HG03280 (cell line): ENCODE data around the gene COLQ.
"Not testable (repeated sequence)": the region's sequence is repeated elsewhere in the genome, so short reads cannot be mapped to it uniquely, and the experiment has no call there.

Source experiments
- ATAC-seq: cut with Tn5 transposase; IDR thresholded peaks from one replicate; pipeline ENCODE4 v1.9.1; 2021; ENCODE audit warnings: mild to moderate bottlenecking, moderate library complexity; ENCODE audit not compliant: unreplicated experiment

The COLQ gene

DNA sequence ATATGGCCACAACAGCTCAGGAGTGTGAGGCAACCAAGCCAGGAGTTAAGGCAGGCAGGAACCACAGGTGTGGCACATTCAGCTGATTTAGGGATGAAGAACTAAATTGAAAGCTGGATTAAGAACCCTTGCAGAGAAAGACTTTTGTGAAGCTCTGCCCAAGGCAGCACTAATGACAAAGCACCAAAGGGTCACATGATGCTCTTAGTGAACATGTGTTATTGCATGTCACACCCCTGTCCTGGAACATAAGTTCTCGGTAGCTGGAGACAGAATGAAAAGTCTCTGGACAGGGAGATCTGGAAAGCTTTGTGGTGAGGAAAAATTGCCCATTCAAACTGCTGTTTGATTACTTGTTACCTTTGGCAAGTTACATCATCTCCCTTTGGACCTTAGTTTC lies 90.9 kb downstream of the COLQ start:
- ATAC-seq: no peak

DNA sequence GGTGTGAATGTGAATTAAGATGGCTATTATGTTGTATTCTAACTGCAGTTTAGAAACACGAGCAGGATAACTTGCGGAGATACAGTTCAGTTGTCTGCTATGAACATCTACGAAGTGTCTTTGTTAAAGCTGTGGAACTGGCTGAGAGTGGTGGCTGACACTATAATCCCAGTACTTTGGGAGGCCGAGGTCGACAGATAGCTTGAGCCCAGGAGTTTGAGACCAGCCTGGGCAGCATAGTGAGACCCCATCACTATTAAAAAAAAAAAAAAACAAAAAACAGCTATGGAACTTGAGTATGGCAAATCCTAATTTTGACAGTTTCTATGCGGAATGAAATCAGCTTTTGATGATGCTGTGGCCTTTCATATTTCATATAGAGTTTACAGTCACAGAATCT lies 92.4 kb downstream of the COLQ start:
- ATAC-seq: no peak

DNA sequence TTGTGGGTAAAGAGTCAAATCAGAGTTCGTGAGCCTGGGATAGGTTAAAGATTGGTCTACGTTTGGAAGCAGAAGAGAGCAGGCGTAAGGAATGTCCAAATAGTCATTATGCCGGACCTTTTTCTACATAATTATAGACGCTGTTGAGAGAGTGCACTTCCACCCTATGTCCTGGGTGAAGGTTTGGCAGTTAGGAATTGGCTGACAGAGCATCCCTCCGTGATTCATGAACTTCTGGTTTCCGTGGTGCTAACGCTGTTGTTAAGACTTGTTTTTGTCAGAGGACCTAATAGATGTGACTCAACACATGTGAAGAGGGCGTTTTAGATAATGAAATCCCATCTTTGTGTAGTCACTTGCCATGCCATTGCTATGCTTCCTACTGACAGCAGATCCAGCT lies 93.0 kb downstream of the COLQ start:
- ATAC-seq: no peak

DNA sequence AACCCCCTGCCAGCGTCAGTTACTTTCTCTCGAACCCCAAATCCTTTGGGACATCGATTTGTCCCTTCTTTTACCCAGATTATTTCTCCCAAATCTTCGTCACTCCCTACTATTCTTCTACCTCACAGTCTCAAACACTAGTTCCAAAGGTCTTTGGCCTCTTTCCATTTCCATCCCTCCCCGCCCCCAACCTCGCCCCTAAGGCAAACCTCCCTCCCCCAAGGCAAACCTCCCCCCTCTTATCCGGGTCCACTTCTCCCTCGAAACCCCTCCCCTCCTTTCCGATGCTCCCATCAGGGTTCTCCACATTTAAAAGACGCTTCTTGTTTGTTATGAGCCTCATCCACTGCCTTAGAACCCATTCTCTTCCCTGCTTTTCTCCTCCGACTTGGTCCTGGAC lies 93.5 kb downstream of the COLQ start:
- no peak for ATAC-seq

DNA sequence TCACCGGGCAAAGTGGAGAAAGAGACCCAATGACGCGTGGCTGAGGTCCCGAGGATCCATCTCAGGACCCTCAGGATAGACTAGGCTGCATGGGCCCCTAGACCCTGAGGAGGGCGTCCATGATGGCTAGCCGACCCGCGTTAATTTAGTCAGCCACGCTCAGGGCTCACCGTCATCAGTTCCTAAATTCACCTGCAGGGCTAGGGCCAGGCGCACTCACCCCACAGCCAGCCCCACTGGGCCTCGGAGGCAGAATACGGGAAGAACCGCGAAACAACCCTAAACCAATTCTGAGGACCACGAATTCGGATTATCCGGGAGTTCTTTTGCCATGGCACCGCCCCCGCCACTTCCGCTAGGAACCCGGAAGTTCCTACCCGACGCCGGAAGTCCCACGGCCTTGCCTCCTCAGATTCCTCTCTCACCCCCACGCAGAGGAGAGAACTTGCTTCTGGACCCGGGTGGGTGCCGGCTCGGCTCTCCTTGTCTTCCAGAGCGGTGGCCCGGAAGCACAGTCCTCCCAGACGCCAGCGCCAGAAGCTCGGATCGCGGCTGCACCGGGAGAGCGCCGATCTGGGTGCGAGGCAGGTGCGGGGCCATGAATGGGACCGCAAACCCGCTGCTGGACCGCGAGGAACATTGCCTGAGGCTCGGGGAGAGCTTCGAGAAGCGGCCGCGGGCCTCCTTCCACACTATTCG lies 94.2 kb downstream of the COLQ start, which contains the start of the genes EAF1 and METTL6:
EAF1 (plus strand) TSS at position 417 of the 699 bp plus-strand sequence; CDS start at position 599, 182 bp downstream.
METTL6 (minus strand) TSS at position 363 of the 699 bp plus-strand sequence. CDS start 1,033 bp downstream, outside the sequence.
- peak; percentile 87 for ATAC-seq

DNA sequence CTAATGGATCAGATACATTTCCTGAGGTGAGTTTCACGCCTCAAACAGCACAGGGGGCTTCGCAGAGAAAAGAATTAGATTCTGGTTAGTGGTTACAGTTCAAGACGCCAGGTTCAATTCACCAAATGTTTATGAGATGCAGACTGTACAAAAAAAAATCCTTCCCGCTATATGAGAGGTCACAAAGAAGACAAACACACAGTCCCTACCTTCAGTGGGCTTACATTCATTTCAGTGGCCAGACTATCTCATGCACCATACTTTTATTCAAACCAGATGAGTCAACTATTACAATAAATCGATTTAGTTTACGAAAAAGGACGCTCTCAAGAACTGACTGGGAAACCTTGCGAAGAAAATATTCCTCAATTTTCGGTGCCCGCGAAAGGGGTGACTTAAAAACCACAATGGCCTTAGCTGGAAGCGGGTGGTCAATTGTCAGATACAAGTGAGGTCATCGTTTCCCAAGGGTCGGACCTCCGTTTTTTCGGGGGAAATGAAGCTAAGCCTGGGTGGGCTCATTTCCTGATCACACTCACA lies 94.9 kb downstream of the COLQ start:
- no peak for ATAC-seq

DNA sequence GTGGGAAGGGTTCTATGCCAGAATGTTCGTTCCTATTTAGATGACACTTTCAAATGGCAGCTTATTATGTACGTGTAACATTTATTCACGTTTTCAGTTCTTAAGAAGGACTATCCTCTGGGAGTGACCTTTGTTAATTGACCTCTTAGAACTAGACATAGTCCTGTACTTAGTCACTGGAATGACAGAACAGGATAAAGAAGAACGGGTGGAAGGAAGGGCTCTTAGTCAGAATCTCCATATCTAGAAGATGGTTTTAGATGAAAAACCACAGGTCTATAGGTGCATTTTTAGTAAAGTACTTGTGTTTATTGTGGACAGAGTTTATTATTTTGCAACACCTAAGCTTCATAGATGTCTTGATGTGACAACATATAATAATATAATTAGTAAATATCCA lies 100.6 kb downstream of the COLQ start:
- no peak for ATAC-seq

DNA sequence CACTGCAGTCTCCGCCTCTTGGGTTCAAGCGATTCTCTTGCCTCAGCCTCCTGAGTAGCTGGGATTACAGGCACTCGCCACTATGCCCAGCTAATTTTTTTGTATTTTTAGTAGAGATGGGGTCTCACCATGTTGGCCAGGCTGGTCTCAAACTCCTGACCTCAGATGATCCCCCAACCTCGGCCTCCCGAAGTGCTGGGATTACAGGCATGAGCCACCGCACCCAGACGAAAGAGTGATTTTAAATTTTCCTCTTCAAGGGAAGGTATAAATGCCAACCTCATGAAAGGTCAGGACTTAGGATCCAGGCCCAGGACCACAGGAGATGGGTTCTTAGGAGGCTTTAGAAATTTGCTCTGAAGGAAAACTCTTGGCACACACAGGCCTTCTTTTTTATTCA lies 110.5 kb downstream of the COLQ start:
- not testable (repeated sequence) for ATAC-seq

DNA sequence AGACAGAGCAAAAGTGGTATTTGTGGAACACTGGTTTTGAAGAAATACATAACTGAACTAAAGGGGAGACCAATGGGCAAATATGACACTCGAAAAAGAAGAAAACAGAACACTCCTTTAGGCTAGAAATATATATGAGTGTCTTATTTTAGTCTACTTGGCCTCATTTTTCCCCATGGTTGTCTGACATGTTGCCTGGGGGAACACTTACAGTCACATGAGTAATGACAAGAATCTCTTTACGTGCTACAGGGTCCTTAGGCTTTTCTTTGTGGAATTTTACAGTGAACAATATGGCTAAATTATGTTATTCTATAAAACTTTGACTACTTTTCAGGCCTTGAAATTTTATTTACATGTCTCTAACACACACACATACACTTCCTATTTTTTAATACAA lies 111.7 kb downstream of the COLQ start:
- no peak for ATAC-seq

DNA sequence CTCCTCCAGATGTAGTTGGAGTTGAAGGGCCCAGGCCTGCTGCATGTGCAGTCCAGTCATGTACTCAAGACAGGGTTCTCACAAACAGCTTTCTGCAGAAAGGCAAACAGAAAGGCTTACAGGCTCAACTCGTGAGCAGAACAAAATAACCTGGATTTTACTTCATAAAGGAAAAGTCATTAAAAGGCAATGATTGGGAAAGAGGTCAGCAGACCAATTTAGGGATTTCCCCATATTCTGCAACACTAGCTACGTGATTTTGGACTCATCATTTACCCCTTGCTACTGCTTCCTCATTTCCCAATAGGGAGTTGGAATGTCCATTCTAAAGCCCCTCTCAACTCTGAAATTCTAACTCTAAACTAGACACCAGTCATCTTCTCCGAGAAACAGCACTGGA lies 112.3 kb downstream of the COLQ start:
- ATAC-seq: no peak

DNA sequence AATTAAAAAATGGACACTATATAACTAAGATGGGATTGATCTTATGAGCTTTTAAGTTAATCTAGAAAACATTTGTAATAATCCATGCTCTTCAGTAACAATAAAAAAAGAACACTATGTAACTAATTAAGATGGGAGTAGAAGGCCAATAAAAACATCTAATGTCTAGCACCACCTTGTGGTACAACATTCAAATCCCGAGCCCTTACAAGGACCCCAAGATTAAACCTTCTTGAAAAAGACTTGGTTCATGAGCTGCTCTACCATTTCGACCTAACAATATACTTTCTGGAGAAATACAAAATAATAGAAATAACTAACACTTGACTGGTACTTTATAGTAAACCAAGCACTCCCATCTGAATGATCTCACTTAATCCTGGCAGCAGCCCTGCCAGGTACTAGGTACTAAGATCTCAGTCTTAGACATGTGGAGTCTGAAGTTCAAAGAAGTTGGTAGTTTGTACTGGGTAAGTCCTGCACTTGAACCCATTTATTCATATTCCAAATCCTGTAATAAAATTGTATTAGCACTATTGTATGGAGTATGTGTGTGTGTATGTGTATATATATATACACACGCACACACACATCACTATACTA lies 116.0 kb downstream of the COLQ start:
- ATAC-seq: peak; percentile 53

DNA sequence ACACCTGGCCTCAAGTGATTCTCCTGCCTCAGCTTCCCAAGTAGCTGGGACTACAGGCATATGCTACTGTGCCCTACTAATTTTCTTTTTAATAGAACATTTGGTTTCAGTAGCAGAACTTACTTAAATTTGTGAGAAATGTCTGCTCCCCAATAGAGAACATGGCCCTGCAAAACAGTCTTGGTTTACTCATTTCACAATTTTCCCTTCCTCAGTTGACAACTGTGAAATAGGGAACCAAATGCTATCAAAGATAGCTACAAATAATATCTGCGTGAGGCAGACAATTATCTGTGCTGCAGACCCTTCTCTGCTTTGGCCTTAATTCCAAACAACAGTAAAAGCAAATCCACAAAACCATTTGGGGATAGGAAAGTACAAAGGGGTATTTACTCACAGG lies 116.7 kb downstream of the COLQ start:
- no peak for ATAC-seq

DNA sequence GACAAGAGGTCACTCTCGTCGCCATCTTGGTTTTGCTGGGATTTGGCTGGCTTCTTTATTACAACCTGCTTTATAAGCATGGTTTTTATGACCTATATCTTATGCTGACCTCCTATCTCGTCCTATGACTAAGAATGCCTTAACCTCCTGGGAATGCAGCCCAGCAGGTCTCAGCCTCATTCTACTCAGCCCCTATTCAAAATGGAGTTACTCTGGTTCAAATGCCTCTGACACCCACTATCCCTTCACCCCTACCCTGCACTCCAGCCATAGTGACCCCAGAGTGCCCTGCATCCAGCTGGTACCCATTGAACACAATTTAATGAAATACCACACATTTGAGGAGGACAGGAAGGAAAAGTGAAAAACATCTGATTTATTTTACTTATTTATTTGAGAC lies 117.5 kb downstream of the COLQ start:
- ATAC-seq: no peak

DNA sequence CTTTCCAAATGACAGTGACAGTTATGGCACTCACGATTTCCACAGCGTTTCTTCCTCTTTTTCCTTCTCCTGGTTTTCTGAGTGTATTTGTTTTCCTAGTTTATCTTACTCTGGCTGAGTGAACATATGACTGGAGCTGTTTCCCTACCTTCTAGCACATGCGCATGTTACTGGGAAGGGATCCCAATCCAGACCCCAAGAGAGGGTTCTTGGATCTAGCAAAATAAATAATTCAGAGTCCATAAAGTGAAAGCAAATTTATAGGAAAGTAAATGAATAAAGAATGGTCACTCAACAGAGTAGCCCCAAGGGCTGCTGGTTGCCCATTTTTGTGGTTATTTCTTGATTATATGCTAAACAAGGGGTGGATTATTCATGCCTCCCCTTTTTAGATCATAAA lies 118.0 kb downstream of the COLQ start:
- ATAC-seq: no peak

DNA sequence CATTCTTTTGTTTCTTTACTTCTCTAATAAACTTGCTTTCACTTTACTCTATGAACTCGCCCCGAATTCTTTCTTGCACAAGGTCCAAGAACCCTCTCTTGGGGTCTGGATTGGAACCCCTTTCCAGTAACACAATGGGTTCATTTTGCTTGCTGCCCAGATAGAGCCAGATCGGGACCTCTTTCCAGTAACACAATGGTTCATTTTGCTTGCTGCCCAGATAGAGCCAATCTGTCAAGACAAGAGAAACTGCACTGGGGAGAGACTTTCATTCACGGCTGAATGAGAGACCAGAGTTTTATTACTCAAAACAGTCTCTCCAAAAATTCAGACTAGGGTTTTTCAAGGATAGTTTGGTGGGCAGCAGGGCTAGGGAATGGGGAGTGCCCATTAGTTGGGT lies 119.6 kb downstream of the COLQ start:
- ATAC-seq: no peak
